HG03135 (cell line): Measurements from ENCODE around the gene BTBD1.
"Not testable (repeated sequence)": the region's sequence is repeated elsewhere in the genome, so short reads cannot be mapped to it uniquely, and the experiment has no call there.

ENCODE experiments used
- ATAC-seq: cut with Tn5 transposase; IDR thresholded peaks from one replicate; pipeline ENCODE4 v1.9.1; 2021; ENCODE audit warnings: mild to moderate bottlenecking, moderate library complexity; ENCODE audit not compliant: unreplicated experiment

The BTBD1 gene

DNA sequence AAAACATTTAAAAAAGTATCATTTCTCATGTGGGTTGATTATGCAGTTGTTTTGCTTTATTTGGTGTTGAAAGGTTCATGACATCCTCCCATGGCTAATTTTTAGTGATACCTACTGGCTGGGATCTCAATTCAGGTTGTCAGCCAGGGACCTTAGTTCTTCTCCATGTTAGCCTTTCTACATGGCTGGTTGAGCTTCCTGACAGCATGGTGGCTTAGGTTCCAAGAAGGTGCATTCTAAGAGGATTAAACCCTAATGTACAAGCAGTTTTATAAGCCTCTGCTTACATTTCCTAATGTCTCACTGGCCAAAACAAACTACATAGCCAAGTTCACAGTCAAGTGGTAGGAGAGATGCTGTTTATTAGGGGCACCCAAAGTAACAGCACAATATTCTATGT is 31.0 kb upstream of the BTBD1 start:
- no peak for ATAC-seq

DNA sequence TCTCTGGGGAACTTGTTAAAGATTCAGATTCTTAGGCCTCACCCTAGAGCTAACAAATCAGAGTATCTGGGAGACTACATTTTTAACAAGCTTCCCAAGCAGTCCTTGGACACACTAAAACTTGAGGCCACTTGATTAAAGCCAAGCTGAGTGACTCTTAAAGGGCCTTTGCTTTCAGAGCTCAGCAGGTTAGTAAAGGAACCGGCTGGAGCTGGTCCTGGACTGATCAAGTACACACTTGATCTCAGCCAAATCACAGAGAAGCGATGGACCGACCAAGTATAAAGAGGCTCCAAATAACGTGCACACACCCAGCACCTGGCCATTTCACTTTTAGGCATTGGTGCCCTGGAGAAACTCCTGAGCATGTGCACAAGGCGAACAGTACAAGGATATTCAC is 27.5 kb upstream of the BTBD1 start:
- ATAC-seq, result no peak

DNA sequence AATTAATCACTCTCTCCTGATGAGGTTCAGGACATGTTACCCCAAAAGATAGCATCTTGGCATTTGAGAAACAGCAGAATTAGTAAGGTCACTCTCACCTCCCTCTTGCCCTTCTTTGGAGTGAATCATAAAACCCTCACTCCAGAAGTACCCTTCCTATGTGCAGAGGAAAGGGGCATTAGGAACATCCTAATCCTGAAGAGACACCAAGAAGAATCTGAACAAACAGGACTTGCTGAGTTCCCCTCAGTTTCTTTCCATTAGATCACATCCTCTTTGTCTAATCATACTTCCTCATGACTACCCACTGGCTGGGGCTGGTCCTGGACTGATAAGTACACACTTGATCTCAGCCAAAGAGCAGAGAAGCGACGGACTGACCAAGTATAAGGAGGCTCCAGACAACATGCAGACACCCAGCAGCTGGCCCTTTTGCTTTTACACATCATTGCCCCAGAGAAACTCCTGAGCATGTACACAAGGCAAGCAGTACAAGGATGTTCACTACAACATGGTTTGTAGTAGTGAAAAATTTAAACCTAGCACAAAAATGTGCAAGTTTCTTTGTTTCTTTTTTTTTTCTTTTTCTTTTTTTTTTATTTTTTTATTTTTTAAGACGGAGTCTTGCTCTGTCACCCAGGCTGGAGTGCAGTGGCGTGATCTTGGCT is 25.4 kb upstream of the BTBD1 start:
- ATAC-seq, result peak; percentile 84

DNA sequence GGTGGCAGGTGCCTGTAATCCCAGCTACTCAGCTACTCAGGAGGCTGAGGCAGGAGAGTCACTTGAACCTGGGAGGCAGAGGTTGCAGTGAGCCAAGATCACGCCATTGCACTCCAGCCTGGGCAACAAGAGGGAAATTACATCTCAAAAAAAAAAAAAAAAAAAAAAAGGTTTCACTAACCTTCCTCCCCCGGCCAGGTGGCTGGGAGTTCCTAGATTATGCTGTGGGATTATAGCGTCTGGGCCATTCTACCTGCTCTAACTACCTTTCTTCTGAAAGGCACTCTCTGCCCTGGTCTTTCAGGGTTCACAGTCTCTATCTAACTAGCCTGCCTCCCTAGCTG is 24.9 kb upstream of the BTBD1 start:
- ATAC-seq, result peak; percentile 29

DNA sequence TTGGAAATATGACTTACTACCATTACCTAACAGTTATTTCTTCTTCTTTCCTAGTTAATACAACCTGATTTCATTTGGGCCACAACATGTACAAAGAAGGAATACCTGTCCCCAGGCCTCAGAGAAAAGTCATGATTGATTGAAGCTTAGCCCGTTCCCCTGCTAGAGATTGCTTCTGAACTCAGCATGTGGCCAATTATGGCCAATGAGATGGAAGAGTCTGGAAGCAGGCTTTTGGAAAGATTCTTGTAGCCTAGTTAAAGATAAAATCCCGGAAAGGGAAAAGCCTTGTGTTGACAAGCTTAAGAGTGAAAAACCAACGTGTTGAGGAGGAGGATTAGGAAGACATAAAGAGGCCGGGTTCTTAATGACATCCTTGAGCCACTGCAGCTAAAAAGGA is 23.4 kb upstream of the BTBD1 start:
- no peak for ATAC-seq

DNA sequence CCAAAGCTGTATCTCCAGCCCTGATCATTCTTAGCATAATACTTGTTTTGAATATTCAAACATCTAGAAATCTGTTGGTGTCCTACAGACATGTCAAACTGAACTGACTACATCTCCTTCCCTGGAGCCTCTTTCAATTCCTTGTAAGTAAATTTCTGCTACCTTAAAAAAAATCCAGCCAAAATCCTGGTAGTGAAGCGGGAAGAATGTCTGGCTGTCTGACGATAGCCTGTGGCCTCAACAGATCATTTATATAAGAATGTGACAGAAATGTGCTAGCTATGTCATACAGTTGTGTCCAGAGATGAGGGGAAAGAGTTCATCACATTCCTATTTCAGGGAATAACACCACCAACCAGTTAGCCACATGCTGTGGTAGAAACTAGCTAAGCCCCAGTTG is 21.8 kb upstream of the BTBD1 start:
- no peak for ATAC-seq

DNA sequence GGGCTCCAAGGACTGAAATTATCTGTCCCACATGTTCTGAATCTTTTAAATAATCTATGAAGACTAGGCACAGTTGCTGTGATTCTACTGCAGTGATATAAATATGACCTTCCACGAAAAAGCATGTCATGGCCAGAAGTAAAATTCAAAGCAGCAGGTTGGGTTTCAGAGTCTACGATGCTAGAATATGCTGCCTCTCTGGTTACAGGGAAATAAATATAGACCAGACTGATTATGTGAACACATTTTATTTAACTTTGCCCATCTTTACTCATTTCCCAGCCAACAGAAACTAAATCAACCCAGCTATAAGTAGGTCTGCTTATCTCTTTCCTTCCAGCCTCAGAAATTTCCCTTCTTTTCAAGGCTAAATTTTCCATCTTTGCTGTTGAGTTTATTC is 20.5 kb upstream of the BTBD1 start:
- ATAC-seq, result no peak

DNA sequence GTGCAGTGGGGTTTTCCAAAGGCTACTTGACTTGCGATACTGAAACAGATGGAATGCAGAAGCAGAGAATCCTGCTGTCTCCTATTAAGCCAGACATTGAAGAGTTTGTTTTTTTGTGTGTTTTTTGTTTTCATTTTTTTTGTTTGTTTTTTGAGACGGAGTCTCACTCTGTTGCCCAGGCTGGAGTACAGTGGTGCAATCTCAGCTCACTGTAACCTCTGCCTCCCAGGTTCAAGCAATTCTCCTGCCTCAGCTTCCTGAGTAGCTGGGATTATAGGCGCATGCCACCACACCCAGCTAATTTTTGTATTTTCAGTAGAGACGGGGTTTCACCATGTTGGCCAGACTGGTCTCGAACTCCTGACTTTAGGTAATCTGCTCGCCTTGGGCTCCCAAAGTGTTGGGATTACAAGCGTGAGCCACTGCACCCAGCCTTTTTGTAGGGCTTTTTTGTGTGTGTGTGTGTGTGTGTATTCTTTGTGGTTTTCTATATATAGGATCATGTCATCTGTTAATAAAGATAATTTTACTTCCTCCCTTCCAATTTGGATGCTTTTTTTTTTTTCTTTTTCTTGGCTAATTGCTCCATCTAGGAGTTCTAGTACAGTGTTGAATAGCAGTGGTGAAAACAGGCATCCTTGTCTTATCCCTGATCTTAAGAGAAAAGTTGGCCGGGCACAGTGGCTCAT is 19.0 kb upstream of the BTBD1 start:
- ATAC-seq, result not testable (repeated sequence)

DNA sequence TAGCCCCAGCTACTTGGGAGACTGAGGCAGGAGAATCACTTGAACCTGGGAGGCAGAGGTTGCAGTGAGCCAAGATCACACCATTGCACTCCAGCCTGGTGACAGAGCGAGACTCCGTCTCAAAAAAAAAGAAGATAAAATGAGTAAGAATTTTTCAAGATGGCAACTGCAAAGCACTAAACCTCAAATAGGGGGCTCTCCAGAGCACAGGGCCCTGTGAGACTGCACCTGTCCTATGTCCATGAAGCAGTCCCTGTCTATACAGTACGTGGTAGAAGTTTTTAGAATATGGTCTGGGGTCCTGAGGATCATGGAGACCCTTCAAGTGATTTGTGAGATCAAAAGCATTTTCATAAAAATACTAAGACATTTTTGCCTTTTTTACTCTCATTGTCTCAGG is 18.4 kb upstream of the BTBD1 start:
- ATAC-seq, result not testable (repeated sequence)

DNA sequence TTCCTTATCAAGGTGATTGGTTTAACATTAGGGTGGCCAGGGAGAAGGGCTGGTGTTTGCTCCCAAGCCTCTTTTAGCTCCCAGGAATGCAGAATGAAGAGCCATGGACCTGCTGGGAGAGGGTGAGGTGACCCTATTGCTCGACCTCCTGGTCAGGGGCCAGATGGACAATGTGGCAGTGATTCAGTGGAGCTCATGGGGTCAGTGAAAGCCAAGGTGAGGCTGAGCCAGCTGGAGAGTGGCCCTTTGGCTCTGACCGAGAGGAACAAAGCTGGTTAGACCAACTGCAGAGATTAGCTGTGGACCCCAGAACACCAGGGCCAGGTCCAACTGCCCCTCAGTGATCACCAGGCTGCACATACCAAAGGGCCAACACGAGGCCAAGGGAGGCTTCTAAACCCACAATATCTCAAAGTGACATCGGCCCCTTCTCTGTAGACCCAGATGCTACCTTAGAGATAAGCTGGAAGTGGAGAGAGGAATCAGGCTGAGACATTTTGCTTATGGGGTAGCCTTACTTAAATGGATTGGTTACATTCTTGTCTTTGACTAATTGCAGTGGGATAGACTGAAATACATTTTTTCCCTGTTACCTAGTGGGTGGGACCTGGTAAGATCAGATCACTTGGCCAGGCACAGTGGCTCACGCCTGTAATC is 15.8 kb upstream of the BTBD1 start:
- ATAC-seq, result no peak

DNA sequence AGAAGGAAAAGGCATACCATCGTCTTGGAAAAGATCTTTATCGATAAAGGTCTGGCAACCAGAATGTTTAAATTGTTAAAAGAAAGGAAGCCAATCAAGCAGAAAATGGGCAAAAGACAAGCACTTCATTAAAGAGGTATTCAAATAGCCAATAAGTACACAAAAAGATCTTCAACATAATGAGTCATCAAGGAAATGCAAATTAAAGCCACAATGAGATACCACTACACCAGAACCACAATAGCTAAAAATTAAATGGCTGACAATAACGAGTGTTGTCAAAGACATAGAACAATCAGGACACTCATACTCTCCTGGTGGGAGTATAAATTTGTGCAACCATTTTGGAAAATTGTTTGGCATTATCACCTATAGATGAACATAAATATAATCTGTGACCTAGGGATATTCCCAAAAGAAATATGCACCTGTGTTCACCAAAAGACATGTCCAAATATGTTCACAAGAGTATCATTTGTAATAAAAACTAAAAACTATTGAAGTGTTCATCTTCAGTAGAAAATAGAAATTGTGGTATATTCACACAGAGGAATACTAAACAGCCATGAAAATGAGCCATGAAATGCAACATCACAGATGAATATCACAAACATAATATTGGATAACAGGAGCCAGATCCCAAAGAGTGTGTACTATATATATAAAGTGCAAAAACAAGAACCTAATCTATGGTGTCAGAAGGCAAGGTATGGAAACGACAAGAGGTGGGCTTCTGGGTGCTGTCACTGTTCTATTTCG is 14.4 kb upstream of the BTBD1 start:
- ATAC-seq, result no peak

DNA sequence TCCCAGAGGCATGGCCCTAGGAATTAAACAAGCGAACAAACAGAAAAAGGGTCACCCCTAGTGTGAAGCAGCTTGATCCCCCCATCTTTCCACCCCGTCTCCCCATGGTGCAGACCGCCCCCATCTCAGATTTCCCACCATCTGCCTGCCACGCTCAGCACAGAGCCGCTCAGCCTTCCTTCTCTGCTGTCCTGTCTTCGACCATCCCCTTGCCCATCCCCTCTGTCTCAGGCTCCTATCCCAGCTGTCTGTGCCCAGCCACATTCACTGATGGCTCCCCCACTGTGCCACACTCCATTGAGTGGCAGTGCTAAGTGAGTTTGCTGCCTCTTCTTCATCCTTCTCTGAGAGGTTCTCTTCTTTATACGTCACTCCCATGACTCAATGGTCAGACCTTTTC is 11.7 kb upstream of the BTBD1 start:
- no peak for ATAC-seq

DNA sequence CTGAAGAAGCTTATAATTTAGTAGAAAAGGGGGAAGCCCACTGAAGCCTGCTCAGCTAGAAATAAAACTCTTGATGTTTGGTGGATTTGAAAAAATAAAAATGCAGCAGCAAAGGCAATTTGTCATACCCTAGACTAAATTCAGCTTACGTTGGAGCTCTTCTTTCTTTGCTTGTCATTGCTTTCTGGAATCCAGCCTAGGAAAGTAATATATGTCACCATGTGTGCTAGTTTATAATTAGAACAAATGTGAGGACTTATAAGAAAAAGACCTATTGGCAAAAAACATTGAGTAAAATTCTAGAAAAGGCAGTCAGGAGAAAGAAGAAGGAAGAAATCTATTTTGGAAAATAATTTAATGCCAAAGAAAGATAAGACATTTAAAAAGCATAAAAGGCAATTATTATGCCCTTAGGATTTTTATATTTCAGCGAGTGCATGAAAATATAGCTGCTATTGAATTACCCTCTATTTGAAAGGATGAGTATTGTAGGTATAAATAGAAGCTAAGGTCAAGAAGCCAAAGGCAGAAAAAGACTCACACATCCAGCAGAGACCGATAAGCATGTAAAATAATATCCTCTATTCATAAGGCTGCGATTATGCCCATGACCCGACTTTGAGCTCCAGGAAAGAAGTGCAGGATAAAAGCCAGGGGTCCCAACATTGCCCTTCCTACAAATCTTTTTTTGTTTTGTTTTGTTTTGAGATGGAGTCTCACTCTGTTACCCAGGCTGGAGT is 10.6 kb upstream of the BTBD1 start:
- no peak for ATAC-seq

DNA sequence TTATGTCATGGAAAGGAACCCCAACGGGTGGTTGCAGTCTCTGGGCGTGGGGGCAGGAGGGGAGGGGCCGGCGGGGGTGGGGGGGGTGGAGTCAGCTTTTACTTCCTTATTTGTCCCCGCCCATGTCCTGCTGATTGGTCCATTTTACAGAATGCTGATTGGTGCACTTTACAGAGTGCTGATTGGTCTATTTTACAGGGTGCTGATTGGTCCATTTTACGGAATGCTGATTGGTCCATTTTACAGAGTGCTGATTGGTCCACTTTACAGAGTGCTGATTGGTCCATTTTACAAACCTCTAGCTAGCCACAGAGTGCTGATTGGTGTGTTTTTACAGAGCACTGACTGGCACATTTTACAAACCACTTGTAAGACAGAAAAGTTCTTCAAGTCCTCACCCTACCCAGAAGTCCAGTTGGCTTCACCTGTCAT is 2.2 kb upstream of the BTBD1 start:
- ATAC-seq, result not testable (repeated sequence)

DNA sequence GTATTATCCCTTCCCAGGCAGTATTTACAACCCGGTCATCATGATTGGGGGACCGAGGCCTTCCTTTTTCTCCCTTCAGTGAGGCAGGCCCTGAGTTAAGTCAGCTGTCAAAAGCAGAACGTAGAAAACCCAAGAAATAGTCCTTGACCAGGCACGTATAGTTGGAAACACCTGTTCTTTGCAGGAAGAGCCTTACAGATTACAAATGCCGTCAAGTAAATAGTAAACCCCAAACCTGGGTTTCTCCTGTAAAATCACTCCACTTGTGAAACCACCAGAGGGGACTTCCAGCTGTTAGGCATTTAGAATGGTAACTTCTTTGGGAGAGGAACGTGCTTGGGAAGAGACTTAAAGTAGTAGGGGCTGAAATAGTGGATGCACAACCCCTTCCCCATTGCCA is 1.0 kb upstream of the BTBD1 start:
- ATAC-seq, result no peak

DNA sequence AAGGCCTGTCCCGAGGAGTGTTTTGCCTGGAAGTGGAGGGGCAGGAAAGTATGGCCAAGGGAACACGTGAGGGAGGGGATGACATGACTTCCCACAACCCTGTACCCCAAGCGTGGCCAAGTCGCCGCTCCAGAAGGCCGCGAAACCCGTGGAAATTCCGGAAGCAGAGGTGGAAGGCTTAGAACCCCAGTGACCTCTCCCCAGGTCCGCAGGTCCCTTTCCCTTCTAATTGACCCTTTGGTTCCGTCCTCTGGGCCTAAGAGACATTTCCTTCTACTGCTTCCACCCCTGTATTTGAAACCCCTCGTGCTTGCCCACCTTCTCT is 548 bp upstream of the BTBD1 start:
- no peak for ATAC-seq

DNA sequence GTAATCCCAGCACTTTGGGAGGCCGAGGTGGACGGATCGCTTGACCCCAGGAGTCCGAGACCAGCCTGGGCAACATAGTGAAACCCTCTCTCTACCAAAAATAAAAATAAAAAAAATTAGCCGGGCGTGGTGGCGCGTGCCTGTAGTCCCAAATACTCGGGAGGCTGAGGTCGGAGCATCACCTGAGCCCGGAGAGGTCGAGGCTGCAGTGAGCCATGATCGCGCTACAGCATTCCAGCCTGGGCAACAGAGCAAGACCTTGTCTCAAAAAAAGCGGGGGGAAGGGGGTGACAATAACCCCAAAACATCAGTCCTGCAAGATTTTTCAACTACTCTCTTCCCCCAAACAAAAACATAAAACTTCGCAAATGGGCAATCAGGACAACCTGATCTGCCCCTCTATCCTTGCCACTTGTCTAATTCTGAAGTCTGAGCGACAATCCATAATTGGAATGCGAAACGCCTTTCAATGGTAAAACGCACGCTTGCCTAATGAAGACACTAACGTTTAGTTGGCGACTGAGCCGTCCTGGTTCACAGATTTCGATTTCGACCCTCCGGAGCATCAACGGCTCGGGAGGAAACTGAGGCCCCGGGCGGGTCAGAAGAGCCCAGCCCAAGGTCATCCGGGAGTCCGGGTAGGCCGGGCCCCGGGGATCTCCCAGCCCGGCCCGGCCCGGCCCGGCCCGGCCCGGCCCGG is 868 bp downstream of the BTBD1 start:
- ATAC-seq, result no peak

DNA sequence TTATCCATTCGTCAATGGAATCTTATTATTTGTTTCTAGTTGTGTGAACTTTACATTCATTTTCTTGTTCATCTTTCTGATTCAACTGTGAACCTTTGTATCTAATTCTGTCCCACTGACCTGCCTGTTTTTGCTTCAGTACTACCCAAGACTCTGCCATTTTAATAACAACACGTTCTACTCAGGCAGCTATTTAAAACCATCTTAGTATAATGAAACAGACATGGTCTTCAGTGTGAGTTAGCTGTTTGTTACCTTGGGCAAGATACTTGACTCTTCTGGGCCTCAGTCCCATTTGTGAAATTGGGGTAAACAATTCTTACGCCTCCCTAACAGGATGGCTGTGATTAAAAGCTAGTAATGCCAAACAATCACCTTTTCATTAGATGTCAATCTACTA is 1.6 kb downstream of the BTBD1 start:
- no peak for ATAC-seq

DNA sequence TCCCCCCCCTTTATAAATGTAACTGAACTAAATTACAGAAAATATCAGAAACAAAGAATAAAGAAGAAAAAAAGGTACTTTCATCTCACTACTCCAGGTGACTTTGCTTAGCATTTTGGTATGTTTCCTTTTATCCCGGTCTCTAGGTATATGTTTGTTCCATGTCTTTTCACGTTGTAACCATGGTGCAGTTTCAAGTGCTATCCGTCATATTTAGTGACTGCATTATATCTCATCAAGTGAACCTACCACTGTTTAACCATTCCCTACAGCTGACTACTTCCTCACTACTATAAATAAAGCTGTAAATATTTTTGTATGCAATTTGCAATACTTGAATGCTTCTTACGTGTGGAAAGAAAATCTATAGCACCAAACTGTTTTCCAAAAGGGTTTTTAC is 2.2 kb downstream of the BTBD1 start:
- no peak for ATAC-seq

DNA sequence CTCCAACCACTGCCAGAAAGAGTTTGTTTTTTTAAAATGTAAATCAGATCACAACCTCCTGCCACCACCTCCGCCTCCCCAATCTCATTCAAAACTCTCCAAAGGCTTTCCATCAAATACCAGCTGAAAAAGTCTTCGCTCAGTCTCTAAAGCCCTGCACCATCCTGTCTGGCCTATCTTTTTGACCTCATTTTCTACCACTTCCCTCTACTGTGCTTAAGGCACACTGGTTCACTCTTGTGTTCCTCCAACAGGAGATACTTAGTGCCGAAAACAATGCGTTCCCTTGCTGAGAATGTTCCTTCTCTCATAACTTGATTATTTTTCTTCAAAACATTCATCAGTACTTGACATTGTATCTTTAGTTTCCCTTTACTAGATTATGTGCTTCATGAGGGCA is 3.5 kb downstream of the BTBD1 start:
- no peak for ATAC-seq

DNA sequence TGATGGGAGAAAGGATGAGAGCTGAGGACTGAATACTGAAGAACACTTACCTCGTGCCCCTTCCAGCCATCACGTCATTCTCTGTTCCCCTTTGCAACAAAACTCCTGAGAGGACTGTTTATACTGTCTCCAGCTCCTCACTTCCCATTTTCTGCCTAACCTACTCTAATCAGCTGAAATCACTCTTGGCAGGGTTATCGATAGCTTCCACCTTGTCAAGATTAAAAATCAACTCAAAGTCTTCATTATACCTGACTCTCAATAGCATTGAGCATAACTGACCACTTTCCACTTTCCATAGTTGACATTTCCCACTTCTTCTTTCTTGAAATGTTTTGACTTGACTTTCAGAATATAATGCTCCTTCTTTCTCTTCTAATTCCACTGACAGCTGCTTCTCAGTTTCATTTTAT is 4.3 kb downstream of the BTBD1 start:
- ATAC-seq, result no peak
